LHCN-M2 (cell line): ENCODE results near the gene TOM1. TPM values are rescaled to one million over a fixed set of nuclear protein-coding genes. Genes with fewer than 3 reads are reported as not detected.
"Not testable (repeated sequence)": the region's sequence is repeated elsewhere in the genome, so short reads cannot be mapped to it uniquely, and the experiment has no call there.

Experiments
- DNase-seq: peaks from one replicate; pipeline ENCODE4 v3.0.0-alpha.2; 2012; ENCODE audit warnings: low read depth
- total RNA-seq: library from RNA; depleted of rRNA; stranded (reverse); fragments of >200 nt; gene quantifications from 2 replicates; pipeline ENCODE4 v1.2.3, GENCODE V29; 2014; rRNA removed

TOM1 gene
- total RNA-seq, 1 experiment from 2014 or later, result 50.3 TPM

GRCh38 chr22:35393116-35394010 is 93.7 kb downstream of the TOM1 start:
- no peak for DNase-seq

- no peak for DNase-seq
These were observed 94.3 kb downstream of the TOM1 start for GRCh38 chr22:35394011-35394312.

- no peak for DNase-seq
These were observed 95.3 kb downstream of the TOM1 start for GRCh38 chr22:35394810-35395563.

GRCh38 chr22:35396622-35397021 is 96.9 kb downstream of the TOM1 start:
- DNase-seq, result not testable (repeated sequence)

- peak; percentile 72 for DNase-seq
These were observed 97.6 kb downstream of the TOM1 start for GRCh38 chr22:35397095-35397904.

Other genes starting within 250 kb of the TOM1 start
- not detected in 2 replicates for gene ISX, start 233.7 kb upstream of the TOM1 start, total RNA-seq
- 14.1 and 17.8 TPM in 2 replicates for gene HMGXB4, start 42.4 kb upstream of the TOM1 start, total RNA-seq
- 103 and 152 TPM in 2 replicates for gene HMOX1, start 81.2 kb downstream of the TOM1 start, total RNA-seq
- gene MCM5, start 100.2 kb downstream of the TOM1 start, total RNA-seq, result 100 and 139 TPM in 2 replicates
- gene RASD2, start 240.9 kb downstream of the TOM1 start, total RNA-seq, result 0.19 and 0.23 TPM in 2 replicates